Measurements from ENCODE around the gene ARMH3. TPM values are rescaled to one million over a fixed set of nuclear protein-coding genes. Genes with fewer than 3 reads are reported as not detected.

ARMH3 gene
- total RNA-seq, 1 donor from 2014 or later = 6.3 TPM

GRCh38 chr10:102067091-102067916 is 11.3 kb upstream of the ARMH3 start:
- no peak for FAIRE-seq
- H3K36me3 ChIP-seq (ENCODE audit: control insufficient read depth, insufficient read depth, low read length) = peaks cover 5% of the 10 kb centered on the region
- no peaks in the 10 kb centered on the region for H3K27me3 ChIP-seq (ENCODE audit: control insufficient read depth, insufficient read depth, low read length)
- DNase-seq (ENCODE audit: low read depth) = no peak
- no peak for TF ChIP-seq CTCF (IDR thresholded peaks at IDR 0.05; ENCODE audit: insufficient read depth, low read length, severe bottlenecking)
- no peak overlapping the region for H3K4me3 ChIP-seq (ENCODE audit: low read depth, low read length)

GRCh38 chr10:102066399-102067088 is 10.6 kb upstream of the ARMH3 start:
- no peak for TF ChIP-seq CTCF (IDR thresholded peaks at IDR 0.05; ENCODE audit: insufficient read depth, low read length, severe bottlenecking)
- Histone ChIP-seq H3K36me3 (ENCODE audit: control insufficient read depth, insufficient read depth, low read length) (peaks cover 5% of the 10 kb centered on the region), H3K4me3 (ENCODE audit: low read depth, low read length) (peak overlapping the region; percentile 77), H3K27me3 (ENCODE audit: control insufficient read depth, insufficient read depth, low read length) (no peaks in the 10 kb centered on the region)
- DNase-seq (ENCODE audit: low read depth) = no peak
- no peak for FAIRE-seq

GRCh38 chr10:102065561-102066398 is 9.8 kb upstream of the ARMH3 start:
- FAIRE-seq (no peak), DNase-seq (ENCODE audit: low read depth) (no peak)

GRCh38 chr10:102064868-102065560 is 9.0 kb upstream of the ARMH3 start, which contains the start of gene HPS6:
HPS6 (plus strand) TSS chr10:102065349; CDS start chr10:102065475, 126 bp downstream.
- FAIRE-seq = no peak
- Histone ChIP-seq H3K4me3 (ENCODE audit: low read depth, low read length) (peak within 1 kb of the TSS; percentile 77), H3K36me3 (ENCODE audit: control insufficient read depth, insufficient read depth, low read length) (peaks cover 4% of the 10 kb centered on the region), H3K27me3 (ENCODE audit: control insufficient read depth, insufficient read depth, low read length) (no peaks in the 10 kb centered on the region)
- no peak for TF ChIP-seq CTCF (IDR thresholded peaks at IDR 0.05; ENCODE audit: insufficient read depth, low read length, severe bottlenecking)
- peak; percentile 85 for DNase-seq (ENCODE audit: low read depth)

More at GRCh38 chr10:102065561-102066398, 9.8 kb upstream of the ARMH3 start:
- Histone ChIP-seq H3K4me3 (ENCODE audit: low read depth, low read length) (peak overlapping the region; percentile 77), H3K27me3 (ENCODE audit: control insufficient read depth, insufficient read depth, low read length) (no peaks in the 10 kb centered on the region), H3K36me3 (ENCODE audit: control insufficient read depth, insufficient read depth, low read length) (peaks cover 5% of the 10 kb centered on the region)
- TF ChIP-seq CTCF (IDR thresholded peaks at IDR 0.05; ENCODE audit: insufficient read depth, low read length, severe bottlenecking) = no peak

- FAIRE-seq (no peak), DNase-seq (ENCODE audit: low read depth) (no peak)
- no peak for TF ChIP-seq CTCF (IDR thresholded peaks at IDR 0.05; ENCODE audit: insufficient read depth, low read length, severe bottlenecking)
- peaks cover 4% of the 10 kb centered on the region for H3K36me3 ChIP-seq (ENCODE audit: control insufficient read depth, insufficient read depth, low read length)
- no peak overlapping the region for H3K4me3 ChIP-seq (ENCODE audit: low read depth, low read length)
- H3K27me3 ChIP-seq (ENCODE audit: control insufficient read depth, insufficient read depth, low read length) = no peaks in the 10 kb centered on the region
Observed at GRCh38 chr10:102064503-102064867, 8.5 kb upstream of the ARMH3 start.

Measured in bronchial epithelial cell (primary cell).